Esophagus squamous epithelium (tissue), 5 donors: ENCODE measurements around the gene LACC1. TPM values are rescaled to one million over a fixed set of nuclear protein-coding genes. Genes with fewer than 3 reads are reported as not detected.

Source experiments
- DNase-seq: peaks from one replicate; lab custom pipeline; 2025; lab: John Stamatoyannopoulos, UW
- H3K27ac ChIP-seq, 4 donors: fragments of 200-600 bp; sonication (generic); one replicate each; pipeline ENCODE4 v1.5.1; 2016 to 2019; ENCODE audit warnings: mild to moderate bottlenecking in 1 of 4
- H3K27me3 ChIP-seq, 4 donors: fragments of 200-600 bp; sonication (generic); 1 replicate in 3 of 4; 2 replicates in 1 of 4; pipeline versions ENCODE4 v1.5.1 to v1.6.0; 2017 to 2021; ENCODE audit warnings: antibody characterized with exemption in 1 of 4
- H3K36me3 ChIP-seq, 3 donors: fragments of 200-600 bp; sonication (generic); one replicate each; pipeline ENCODE4 v1.5.1; 2016 to 2019
- H3K4me1 ChIP-seq, 3 donors: fragments of 200-600 bp; sonication (generic); one replicate each; pipeline ENCODE4 v1.5.1; 2017 to 2019
- H3K4me3 ChIP-seq, 4 donors: fragments of 200-600 bp; sonication (generic); 1 replicate in 3 of 4; 2 replicates in 1 of 4; pipeline ENCODE4 v1.5.1; 2016 to 2019; ENCODE audit warnings: mild to moderate bottlenecking in 2 of 4, moderate library complexity in 1 of 4
- H3K9me3 ChIP-seq, 3 donors: fragments of 200-600 bp; sonication (generic); one replicate each; pipeline ENCODE4 v1.5.1; 2016 to 2019
- POLR2A ChIP-seq, 4 donors: fragments of 450-650 bp; IDR thresholded peaks; one replicate each; pipeline ENCODE4 v1.6.1; 2017; ENCODE audit warnings: antibody characterized with exemption in 4 of 4, mild to moderate bottlenecking in 4 of 4, moderate library complexity in 3 of 4
- WGBS, 2 donors: methylation state at CpG; one replicate each; pipeline ENCODE4 v1.1.5; 2018; 5-methylcytosine and 5-hydroxymethylcytosine counted together
- intact Hi-C: fragments of 100-400 bp; cut with DNase I; formaldehyde crosslinking; loops from one replicate; pipeline ENCODE4 v1.15.0; 2022
- total RNA-seq, 4 donors: library from RNA; depleted of rRNA; stranded (reverse); fragments of >200 nt; gene quantifications; one replicate each; pipeline ENCODE4 v1.1.0, GENCODE V29; 2016
- TF ChIP-seq, protein P1 (sequence below), 6 experiments: fragments of 450-650 bp in 4 of 6; fragments of 200-600 bp in 2 of 6; sonication (generic) in 2 of 6; IDR thresholded peaks; one replicate each; pipeline ENCODE4 v1.5.1; 2016 to 2019; ENCODE audit warnings: antibody characterized with exemption in 6 of 6, mild to moderate bottlenecking in 4 of 6, moderate library complexity in 4 of 6
- donor health status: DM: yes; HTN: yes; CAD: no.

LACC1 gene
- total RNA-seq, 4 donors from 2014 or later: 3.3 to 15.3 (median 9.9) TPM

DNA sequence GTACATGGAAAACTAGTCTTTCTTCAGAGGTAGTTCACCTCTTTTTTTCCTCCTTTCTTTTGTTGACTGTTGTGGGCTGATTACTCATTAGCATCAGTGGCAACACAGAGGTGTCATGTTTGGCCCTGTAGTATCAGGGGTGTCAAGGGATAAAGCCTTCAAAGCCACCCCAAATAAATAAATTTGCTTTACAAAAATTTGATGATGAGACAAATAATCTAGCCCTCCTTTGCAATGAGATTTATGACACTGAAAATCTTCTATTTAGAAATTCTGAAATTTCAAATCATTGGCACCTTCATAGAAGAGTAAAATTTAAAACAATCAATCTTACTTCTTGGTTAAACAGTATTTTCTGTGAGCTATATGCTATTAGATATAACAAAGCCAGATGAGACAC is 1.9 kb downstream of the LACC1 start:
- no peaks in the 10 kb centered on the region for H3K9me3 ChIP-seq
- H3K4me3 ChIP-seq: no peak overlapping the region
- no peak for TF ChIP-seq POLR2A (IDR thresholded peaks at IDR 0.05)
- TF ChIP-seq, protein P1, sequence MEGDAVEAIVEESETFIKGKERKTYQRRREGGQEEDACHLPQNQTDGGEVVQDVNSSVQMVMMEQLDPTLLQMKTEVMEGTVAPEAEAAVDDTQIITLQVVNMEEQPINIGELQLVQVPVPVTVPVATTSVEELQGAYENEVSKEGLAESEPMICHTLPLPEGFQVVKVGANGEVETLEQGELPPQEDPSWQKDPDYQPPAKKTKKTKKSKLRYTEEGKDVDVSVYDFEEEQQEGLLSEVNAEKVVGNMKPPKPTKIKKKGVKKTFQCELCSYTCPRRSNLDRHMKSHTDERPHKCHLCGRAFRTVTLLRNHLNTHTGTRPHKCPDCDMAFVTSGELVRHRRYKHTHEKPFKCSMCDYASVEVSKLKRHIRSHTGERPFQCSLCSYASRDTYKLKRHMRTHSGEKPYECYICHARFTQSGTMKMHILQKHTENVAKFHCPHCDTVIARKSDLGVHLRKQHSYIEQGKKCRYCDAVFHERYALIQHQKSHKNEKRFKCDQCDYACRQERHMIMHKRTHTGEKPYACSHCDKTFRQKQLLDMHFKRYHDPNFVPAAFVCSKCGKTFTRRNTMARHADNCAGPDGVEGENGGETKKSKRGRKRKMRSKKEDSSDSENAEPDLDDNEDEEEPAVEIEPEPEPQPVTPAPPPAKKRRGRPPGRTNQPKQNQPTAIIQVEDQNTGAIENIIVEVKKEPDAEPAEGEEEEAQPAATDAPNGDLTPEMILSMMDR (IDR thresholded peaks at IDR 0.05): no peak
- intact Hi-C loops: no loop called here
- no peak for DNase-seq
- peaks cover 4 to 27% (median 8%) of the 10 kb centered on the region in 3 donors for H3K4me1 ChIP-seq
- peaks cover 0 to 20% (median 0%) of the 10 kb centered on the region in 3 donors for H3K36me3 ChIP-seq
- no peaks in the 10 kb centered on the region for H3K27me3 ChIP-seq
- H3K27ac ChIP-seq: no peak overlapping the region

DNA sequence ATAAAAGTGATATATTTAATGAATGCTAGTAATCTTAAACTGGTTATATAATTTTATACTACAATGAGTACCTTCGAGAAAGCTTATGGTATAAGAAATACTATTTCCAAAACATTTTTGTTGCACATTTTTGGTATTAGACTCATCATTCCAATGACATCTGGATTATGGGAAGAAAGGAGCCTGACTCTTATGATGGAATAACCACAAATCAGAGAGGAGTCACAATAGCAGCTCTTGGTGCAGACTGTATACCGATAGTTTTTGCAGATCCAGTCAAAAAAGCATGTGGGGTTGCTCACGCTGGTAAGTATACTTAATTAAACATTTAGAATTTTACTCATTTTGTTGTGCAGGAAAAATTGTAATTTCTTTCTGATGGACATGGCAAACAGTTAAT is 3.9 kb downstream of the LACC1 start:
- Histone ChIP-seq H3K27me3 (no peaks in the 10 kb centered on the region), H3K4me1 (peaks cover 0 to 17% (median 7%) of the 10 kb centered on the region in 3 donors), H3K9me3 (no peaks in the 10 kb centered on the region), H3K4me3 (no peak overlapping the region), H3K27ac (no peak overlapping the region), H3K36me3 (peaks cover 0 to 20% (median 0%) of the 10 kb centered on the region in 3 donors)
- DNase-seq: no peak
- intact Hi-C loops: no loop called here
- 96 to 98% methylated on average over 3 of the region's 3 CpGs for WGBS, 2 donors
- TF ChIP-seq POLR2A (IDR thresholded peaks at IDR 0.05): no peak
- TF ChIP-seq, protein P1 (IDR thresholded peaks at IDR 0.05): no peak

DNA sequence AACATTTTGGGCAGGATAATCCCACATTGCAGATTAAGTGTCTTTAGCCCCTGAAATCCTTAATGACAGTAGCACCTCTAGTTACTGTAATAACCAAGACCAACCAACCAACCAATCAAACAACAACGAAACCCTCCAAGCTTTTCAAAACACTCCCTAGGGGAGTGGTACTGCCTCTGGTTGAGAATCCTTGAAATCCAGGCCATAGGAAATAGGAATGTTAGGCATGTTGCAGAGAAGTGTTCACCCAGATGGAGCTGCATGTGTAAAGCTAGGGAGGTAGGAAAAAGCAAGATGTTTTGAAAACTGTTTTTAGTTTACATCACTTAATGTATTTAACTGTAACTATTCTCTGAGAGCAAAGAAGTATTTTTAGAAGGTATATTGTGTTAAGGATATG is 4.5 kb downstream of the LACC1 start:
- 86 to 91% methylated on average over 1 of the region's 1 CpG for WGBS, 2 donors
- H3K27me3 ChIP-seq: no peaks in the 10 kb centered on the region
- no peak for DNase-seq
- no peaks in the 10 kb centered on the region for H3K9me3 ChIP-seq
- H3K36me3 ChIP-seq: peaks cover 0 to 20% (median 0%) of the 10 kb centered on the region in 3 donors
- no peak overlapping the region for H3K27ac ChIP-seq
- peaks cover 0 to 13% (median 5%) of the 10 kb centered on the region in 3 donors for H3K4me1 ChIP-seq
- no peak overlapping the region for H3K4me3 ChIP-seq
- intact Hi-C loops: no loop called here
- TF ChIP-seq, protein P1 (IDR thresholded peaks at IDR 0.05): no peak
- no peak for TF ChIP-seq POLR2A (IDR thresholded peaks at IDR 0.05)

DNA sequence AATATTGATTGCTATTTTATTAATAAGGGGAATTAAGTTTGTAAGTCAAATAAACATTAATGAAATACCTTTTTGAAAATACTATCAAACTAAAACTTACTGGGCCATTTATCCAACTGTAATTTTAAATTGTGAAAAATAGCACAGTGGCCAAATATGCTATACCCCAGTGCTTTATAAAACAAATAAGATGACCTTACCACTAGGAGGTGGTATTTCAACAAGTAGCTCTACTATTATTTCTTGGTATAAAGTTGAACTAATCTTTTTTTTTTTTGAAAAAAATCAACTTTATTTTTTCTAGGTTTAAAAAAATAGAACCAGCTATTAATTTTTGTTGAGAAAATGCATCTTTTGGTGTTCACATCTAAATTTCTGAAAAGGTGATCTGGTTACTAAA is 14.7 kb downstream of the LACC1 start:
- intact Hi-C loops: no loop called here
- H3K27ac ChIP-seq: no peak overlapping the region
- H3K27me3 ChIP-seq: no peaks in the 10 kb centered on the region
- no peaks in the 10 kb centered on the region for H3K9me3 ChIP-seq
- peaks cover 0 to 29% (median 0%) of the 10 kb centered on the region in 3 donors for H3K36me3 ChIP-seq
- no peak for DNase-seq
- peaks cover 0 to 13% (median 0%) of the 10 kb centered on the region in 3 donors for H3K4me1 ChIP-seq
- no peak overlapping the region for H3K4me3 ChIP-seq
- no peak for TF ChIP-seq POLR2A (IDR thresholded peaks at IDR 0.05)
- TF ChIP-seq, protein P1 (IDR thresholded peaks at IDR 0.05): peak in 3 of 6 experiments; percentile 13 to 30 (median 23)

DNA sequence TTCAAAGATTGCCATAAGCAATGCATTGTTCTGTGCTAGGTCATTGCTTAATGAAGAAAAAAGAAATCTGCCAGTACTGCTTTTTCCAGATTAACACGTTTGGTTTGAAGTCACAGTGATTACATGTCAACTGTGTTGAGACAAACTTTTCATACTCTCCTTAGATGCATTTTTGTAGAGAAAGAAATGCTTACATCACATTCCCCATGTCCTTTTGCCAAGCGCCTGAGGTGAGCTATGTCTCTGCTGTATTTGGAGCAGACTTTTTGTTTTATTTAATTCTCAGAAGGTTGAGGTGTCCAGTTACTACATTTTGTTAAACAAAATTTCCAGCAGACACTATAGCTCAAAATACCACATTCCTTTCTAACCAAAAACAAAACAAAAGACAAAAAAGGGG is 16.2 kb downstream of the LACC1 start:
- 39 to 43% methylated on average over 2 of the region's 2 CpGs for WGBS, 2 donors
- H3K27ac ChIP-seq: no peak overlapping the region
- H3K27me3 ChIP-seq: no peaks in the 10 kb centered on the region
- TF ChIP-seq, protein P1 (IDR thresholded peaks at IDR 0.05): no peak
- no peak for TF ChIP-seq POLR2A (IDR thresholded peaks at IDR 0.05)
- no peak overlapping the region for H3K4me3 ChIP-seq
- intact Hi-C loops: no loop called here
- H3K4me1 ChIP-seq: peaks cover 0 to 13% (median 0%) of the 10 kb centered on the region in 3 donors
- peaks cover 0 to 16% (median 0%) of the 10 kb centered on the region in 3 donors for H3K36me3 ChIP-seq
- H3K9me3 ChIP-seq: no peaks in the 10 kb centered on the region
- DNase-seq: no peak
